Vagina (tissue), 2 donors: ENCODE results near the gene PERM1.

Experiments
- CTCF ChIP-seq, 3 experiments: fragments of 450-650 bp in 2 of 3; fragments of 200-600 bp in 1 of 3; sonication (generic) in 1 of 3; IDR thresholded peaks; one replicate each; pipeline ENCODE4 v1.5.1; 2017 to 2019; ENCODE audit warnings: antibody characterized with exemption in 3 of 3, mild to moderate bottlenecking in 2 of 3, moderate library complexity in 2 of 3
- POLR2A ChIP-seq, 2 donors: fragments of 450-650 bp; IDR thresholded peaks; one replicate each; pipeline ENCODE4 v1.6.1; 2017; ENCODE audit warnings: antibody characterized with exemption in 2 of 2, mild to moderate bottlenecking in 2 of 2, moderate library complexity in 2 of 2
- POLR2AphosphoS5 ChIP-seq, 2 donors: sonication (generic); formaldehyde crosslinking; IDR thresholded peaks; one replicate each; pipeline ENCODE4 v1.9.0; 2017; ENCODE audit warnings: antibody characterized with exemption in 2 of 2, mild to moderate bottlenecking in 2 of 2, low read depth in 1 of 2; ENCODE audit not compliant: insufficient read depth in 1 of 2

GRCh38 chr1:932173-932510 is 49.8 kb downstream of the PERM1 start:
- no peak for TF ChIP-seq CTCF (IDR thresholded peaks at IDR 0.05)
- no peak for TF ChIP-seq POLR2A (IDR thresholded peaks at IDR 0.05)
- TF ChIP-seq POLR2AphosphoS5 (IDR thresholded peaks at IDR 0.05; ENCODE audit: insufficient read depth in 1 of 2, low read depth in 1 of 2): no peak
